ENCODE measurements around the gene TNFRSF19.

The TNFRSF19 gene

DNA sequence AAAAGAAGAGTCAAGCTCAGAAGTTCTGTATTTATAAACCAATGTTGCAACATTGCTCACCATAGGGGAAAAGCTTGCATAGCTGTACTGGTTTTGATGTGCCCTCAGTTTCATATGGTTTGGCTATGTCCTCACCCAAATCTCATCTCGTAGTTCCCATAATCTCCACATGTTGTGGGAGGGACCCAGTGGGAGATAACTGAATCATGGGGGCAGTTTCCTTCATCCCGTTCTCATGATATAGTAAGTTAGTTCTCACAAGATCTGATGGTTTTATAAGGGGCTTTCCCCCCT, 73.9 kb downstream of the TNFRSF19 start:
- DNase-seq = no peak
- no peak overlapping the region for H3K23ac ChIP-seq (ENCODE audit: low read length)
- no peak overlapping the region for H2BK5ac ChIP-seq (ENCODE audit: low read length)
- H3K27me3 ChIP-seq (ENCODE audit: insufficient read depth, low read length, poor library complexity) = no peaks in the 10 kb centered on the region
- H3K27ac ChIP-seq (ENCODE audit: low read depth, low read length) = no peak overlapping the region
- no peak overlapping the region for H2BK120ac ChIP-seq (ENCODE audit: low read depth, low read length)
- H4K8ac ChIP-seq (ENCODE audit: low read depth, low read length) = no peak overlapping the region
- H3K36me3 ChIP-seq (ENCODE audit: control insufficient read depth, insufficient read depth, low read length) = no peaks in the 10 kb centered on the region
- H3K4ac ChIP-seq (ENCODE audit: low read depth, low read length) = no peak overlapping the region
- H4K5ac ChIP-seq (ENCODE audit: low read length) = no peak overlapping the region
- H3K4me1 ChIP-seq (ENCODE audit: control insufficient read depth, low read depth, low read length) = no peaks in the 10 kb centered on the region
- no peak overlapping the region for H3K9ac ChIP-seq (ENCODE audit: low read length)
- no CpG with 5 or more reads among the region's 2 CpGs for WGBS (ENCODE audit: extremely low coverage, insufficient coverage, low lambda C conversion rate)
- H3K18ac ChIP-seq (ENCODE audit: low read length) = no peak overlapping the region
- no peak overlapping the region for H3K4me3 ChIP-seq (ENCODE audit: low read length)
- H2BK15ac ChIP-seq (replicated peaks; ENCODE audit: low read depth) = no peak overlapping the region
- H3K4me2 ChIP-seq (ENCODE audit: low read length) = no peak overlapping the region
- no peak overlapping the region for H2AK5ac ChIP-seq (ENCODE audit: low read length)
- H3K79me1 ChIP-seq (ENCODE audit: low read length) = no peaks in the 10 kb centered on the region
- no peaks in the 10 kb centered on the region for H3K79me2 ChIP-seq (ENCODE audit: control insufficient read depth, insufficient read depth, low read length)
- H3K56ac ChIP-seq (ENCODE audit: low read length) = no peak overlapping the region

DNA sequence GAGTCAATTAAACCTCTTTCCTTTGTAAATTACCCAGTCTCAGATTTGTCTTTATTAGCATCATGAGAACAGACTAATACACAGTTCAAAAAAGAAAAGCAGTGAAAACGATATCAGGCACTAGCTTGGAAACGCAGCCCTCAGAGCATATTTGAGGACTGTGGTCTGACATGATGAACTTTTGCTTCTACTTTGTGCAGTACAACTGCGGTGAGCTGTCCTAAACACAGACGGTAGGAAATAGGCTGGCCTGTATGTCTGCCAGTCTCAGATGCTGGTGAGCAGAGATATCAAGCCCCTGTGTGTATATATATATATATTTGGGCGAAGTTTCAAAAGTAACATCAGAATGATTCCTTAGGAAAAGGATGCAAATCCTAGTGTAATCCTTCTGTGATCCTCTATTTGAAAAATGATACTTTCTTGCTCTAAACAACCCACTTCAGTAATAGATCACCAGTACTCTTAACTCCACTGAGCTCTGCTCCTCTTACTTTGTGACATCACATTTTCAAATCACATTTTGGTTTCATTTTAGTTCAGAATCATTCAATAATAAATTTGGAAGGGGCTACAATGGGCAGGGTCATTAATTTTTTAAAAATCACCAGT, 74.4 kb downstream of the TNFRSF19 start:
- WGBS (ENCODE audit: extremely low coverage, insufficient coverage, low lambda C conversion rate) = no CpG with 5 or more reads among the region's 5 CpGs
- H3K27ac ChIP-seq (ENCODE audit: low read depth, low read length) = no peak overlapping the region

DNA sequence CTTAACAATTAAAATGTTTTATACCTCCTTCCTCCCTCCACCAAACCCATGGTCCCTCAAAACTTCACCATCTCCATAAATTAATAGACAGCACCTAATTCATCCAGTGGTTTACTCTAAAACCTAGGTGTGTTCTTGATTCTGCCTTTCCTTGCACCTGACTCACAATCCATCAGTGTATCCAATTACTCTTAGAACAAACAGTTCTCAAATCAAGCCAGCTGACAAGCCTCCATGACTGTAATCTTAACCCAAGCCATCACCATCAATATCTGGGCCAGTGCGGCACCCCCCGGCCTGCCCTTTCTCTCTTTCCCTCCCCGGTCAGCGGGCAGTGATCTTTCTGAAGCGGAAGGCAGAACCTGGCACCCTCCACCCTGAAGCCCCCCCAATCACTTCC, 75.6 kb downstream of the TNFRSF19 start:
- WGBS (ENCODE audit: extremely low coverage, insufficient coverage, low lambda C conversion rate) = no CpG with 5 or more reads among the region's 5 CpGs
- Histone ChIP-seq H4K8ac (ENCODE audit: low read depth, low read length) (no peak overlapping the region), H3K4me3 (ENCODE audit: low read length) (no peak overlapping the region), H3K23ac (ENCODE audit: low read length) (no peak overlapping the region), H3K79me2 (ENCODE audit: control insufficient read depth, insufficient read depth, low read length) (no peaks in the 10 kb centered on the region), H3K27me3 (ENCODE audit: insufficient read depth, low read length, poor library complexity) (no peaks in the 10 kb centered on the region), H3K56ac (ENCODE audit: low read length) (no peak overlapping the region), H3K9ac (ENCODE audit: low read length) (no peak overlapping the region), H2BK15ac (replicated peaks; ENCODE audit: low read depth) (no peak overlapping the region), H3K36me3 (ENCODE audit: control insufficient read depth, insufficient read depth, low read length) (no peaks in the 10 kb centered on the region), H3K27ac (ENCODE audit: low read depth, low read length) (no peak overlapping the region), H2AK5ac (ENCODE audit: low read length) (no peak overlapping the region), H3K4me1 (ENCODE audit: control insufficient read depth, low read depth, low read length) (no peaks in the 10 kb centered on the region), H3K18ac (ENCODE audit: low read length) (no peak overlapping the region), H4K5ac (ENCODE audit: low read length) (no peak overlapping the region), H3K4me2 (ENCODE audit: low read length) (no peak overlapping the region), H3K4ac (ENCODE audit: low read depth, low read length) (no peak overlapping the region), H3K79me1 (ENCODE audit: low read length) (no peaks in the 10 kb centered on the region), H2BK120ac (ENCODE audit: low read depth, low read length) (no peak overlapping the region), H2BK5ac (ENCODE audit: low read length) (no peak overlapping the region)
- DNase-seq = no peak

More for the DNA sequence above, 74.4 kb downstream of the TNFRSF19 start:
- Histone ChIP-seq H3K4me2 (ENCODE audit: low read length) (no peak overlapping the region), H3K27me3 (ENCODE audit: insufficient read depth, low read length, poor library complexity) (no peaks in the 10 kb centered on the region), H2BK5ac (ENCODE audit: low read length) (no peak overlapping the region), H3K4me3 (ENCODE audit: low read length) (no peak overlapping the region), H3K9ac (ENCODE audit: low read length) (no peak overlapping the region), H3K79me2 (ENCODE audit: control insufficient read depth, insufficient read depth, low read length) (no peaks in the 10 kb centered on the region), H3K4me1 (ENCODE audit: control insufficient read depth, low read depth, low read length) (no peaks in the 10 kb centered on the region), H3K4ac (ENCODE audit: low read depth, low read length) (no peak overlapping the region), H2AK5ac (ENCODE audit: low read length) (no peak overlapping the region), H3K56ac (ENCODE audit: low read length) (no peak overlapping the region), H3K79me1 (ENCODE audit: low read length) (no peaks in the 10 kb centered on the region), H3K23ac (ENCODE audit: low read length) (no peak overlapping the region), H3K18ac (ENCODE audit: low read length) (no peak overlapping the region), H3K36me3 (ENCODE audit: control insufficient read depth, insufficient read depth, low read length) (no peaks in the 10 kb centered on the region), H2BK120ac (ENCODE audit: low read depth, low read length) (no peak overlapping the region), H4K5ac (ENCODE audit: low read length) (no peak overlapping the region), H4K8ac (ENCODE audit: low read depth, low read length) (no peak overlapping the region), H2BK15ac (replicated peaks; ENCODE audit: low read depth) (no peak overlapping the region)
- DNase-seq = no peak

DNA sequence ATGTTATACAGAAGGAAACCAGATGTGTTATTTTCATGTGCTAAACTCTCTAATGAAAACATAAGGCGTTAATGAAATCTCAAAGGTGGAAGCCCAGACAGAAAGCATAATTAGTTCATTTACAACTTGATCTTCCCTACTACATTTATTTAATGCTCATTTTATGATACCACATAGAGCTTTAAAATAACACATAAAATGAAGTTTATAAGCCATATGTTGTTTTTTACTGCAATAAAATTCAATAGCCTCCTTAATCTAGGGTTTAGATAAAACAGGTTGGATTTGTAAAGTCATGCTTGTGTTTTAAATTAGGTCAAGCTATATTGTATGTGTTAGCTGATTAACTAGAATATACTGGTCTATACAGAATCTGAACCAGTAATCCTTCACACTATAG, 81.2 kb downstream of the TNFRSF19 start:
- Histone ChIP-seq H4K8ac (ENCODE audit: low read depth, low read length) (no peak overlapping the region), H3K79me2 (ENCODE audit: control insufficient read depth, insufficient read depth, low read length) (no peaks in the 10 kb centered on the region), H2BK120ac (ENCODE audit: low read depth, low read length) (no peak overlapping the region), H4K5ac (ENCODE audit: low read length) (no peak overlapping the region), H3K4me3 (ENCODE audit: low read length) (no peak overlapping the region), H3K18ac (ENCODE audit: low read length) (no peak overlapping the region), H3K4me2 (ENCODE audit: low read length) (no peak overlapping the region), H3K4ac (ENCODE audit: low read depth, low read length) (no peak overlapping the region), H2AK5ac (ENCODE audit: low read length) (no peak overlapping the region), H3K27ac (ENCODE audit: low read depth, low read length) (no peak overlapping the region), H3K23ac (ENCODE audit: low read length) (no peak overlapping the region), H3K36me3 (ENCODE audit: control insufficient read depth, insufficient read depth, low read length) (no peaks in the 10 kb centered on the region), H2BK15ac (replicated peaks; ENCODE audit: low read depth) (no peak overlapping the region), H3K79me1 (ENCODE audit: low read length) (no peaks in the 10 kb centered on the region), H3K56ac (ENCODE audit: low read length) (no peak overlapping the region), H3K4me1 (ENCODE audit: control insufficient read depth, low read depth, low read length) (no peaks in the 10 kb centered on the region), H2BK5ac (ENCODE audit: low read length) (no peak overlapping the region), H3K27me3 (ENCODE audit: insufficient read depth, low read length, poor library complexity) (no peaks in the 10 kb centered on the region), H3K9ac (ENCODE audit: low read length) (no peak overlapping the region)
- WGBS (ENCODE audit: extremely low coverage, insufficient coverage, low lambda C conversion rate) = no CpG with 5 or more reads among the region's 1 CpG
- DNase-seq = no peak

DNA sequence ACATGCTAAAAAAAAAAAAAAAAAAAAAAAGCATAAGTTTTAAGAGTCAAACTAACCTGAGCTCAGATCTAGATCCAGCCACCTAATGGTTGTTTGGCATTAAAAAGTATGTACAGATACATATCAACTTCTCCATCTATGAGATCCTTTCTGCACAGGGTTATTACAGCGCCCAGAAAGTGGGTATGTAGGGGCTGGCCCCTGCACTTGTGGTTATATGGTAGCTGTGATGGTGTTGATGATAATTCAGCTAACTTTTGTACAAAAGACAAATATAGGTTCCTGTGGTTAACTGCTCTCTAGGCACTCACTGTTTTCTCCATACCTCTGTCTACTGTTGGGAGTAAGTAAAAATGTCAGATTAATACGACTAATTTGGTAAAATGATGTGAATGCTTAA, 81.7 kb downstream of the TNFRSF19 start:
- no peak overlapping the region for H3K4me2 ChIP-seq (ENCODE audit: low read length)
- no peak overlapping the region for H2BK15ac ChIP-seq (replicated peaks; ENCODE audit: low read depth)
- H3K4me3 ChIP-seq (ENCODE audit: low read length) = no peak overlapping the region
- no peaks in the 10 kb centered on the region for H3K79me2 ChIP-seq (ENCODE audit: control insufficient read depth, insufficient read depth, low read length)
- WGBS (ENCODE audit: extremely low coverage, insufficient coverage, low lambda C conversion rate) = no CpG with 5 or more reads among the region's 2 CpGs
- no peak overlapping the region for H3K4ac ChIP-seq (ENCODE audit: low read depth, low read length)
- no peaks in the 10 kb centered on the region for H3K36me3 ChIP-seq (ENCODE audit: control insufficient read depth, insufficient read depth, low read length)
- H4K5ac ChIP-seq (ENCODE audit: low read length) = no peak overlapping the region
- no peaks in the 10 kb centered on the region for H3K27me3 ChIP-seq (ENCODE audit: insufficient read depth, low read length, poor library complexity)
- H4K8ac ChIP-seq (ENCODE audit: low read depth, low read length) = no peak overlapping the region
- no peak overlapping the region for H2BK5ac ChIP-seq (ENCODE audit: low read length)
- H3K56ac ChIP-seq (ENCODE audit: low read length) = no peak overlapping the region
- H3K23ac ChIP-seq (ENCODE audit: low read length) = no peak overlapping the region
- H3K18ac ChIP-seq (ENCODE audit: low read length) = no peak overlapping the region
- H3K27ac ChIP-seq (ENCODE audit: low read depth, low read length) = no peak overlapping the region
- no peaks in the 10 kb centered on the region for H3K79me1 ChIP-seq (ENCODE audit: low read length)
- H2BK120ac ChIP-seq (ENCODE audit: low read depth, low read length) = no peak overlapping the region
- H3K9ac ChIP-seq (ENCODE audit: low read length) = no peak overlapping the region
- H2AK5ac ChIP-seq (ENCODE audit: low read length) = no peak overlapping the region
- DNase-seq = no peak
- no peaks in the 10 kb centered on the region for H3K4me1 ChIP-seq (ENCODE audit: control insufficient read depth, low read depth, low read length)

DNA sequence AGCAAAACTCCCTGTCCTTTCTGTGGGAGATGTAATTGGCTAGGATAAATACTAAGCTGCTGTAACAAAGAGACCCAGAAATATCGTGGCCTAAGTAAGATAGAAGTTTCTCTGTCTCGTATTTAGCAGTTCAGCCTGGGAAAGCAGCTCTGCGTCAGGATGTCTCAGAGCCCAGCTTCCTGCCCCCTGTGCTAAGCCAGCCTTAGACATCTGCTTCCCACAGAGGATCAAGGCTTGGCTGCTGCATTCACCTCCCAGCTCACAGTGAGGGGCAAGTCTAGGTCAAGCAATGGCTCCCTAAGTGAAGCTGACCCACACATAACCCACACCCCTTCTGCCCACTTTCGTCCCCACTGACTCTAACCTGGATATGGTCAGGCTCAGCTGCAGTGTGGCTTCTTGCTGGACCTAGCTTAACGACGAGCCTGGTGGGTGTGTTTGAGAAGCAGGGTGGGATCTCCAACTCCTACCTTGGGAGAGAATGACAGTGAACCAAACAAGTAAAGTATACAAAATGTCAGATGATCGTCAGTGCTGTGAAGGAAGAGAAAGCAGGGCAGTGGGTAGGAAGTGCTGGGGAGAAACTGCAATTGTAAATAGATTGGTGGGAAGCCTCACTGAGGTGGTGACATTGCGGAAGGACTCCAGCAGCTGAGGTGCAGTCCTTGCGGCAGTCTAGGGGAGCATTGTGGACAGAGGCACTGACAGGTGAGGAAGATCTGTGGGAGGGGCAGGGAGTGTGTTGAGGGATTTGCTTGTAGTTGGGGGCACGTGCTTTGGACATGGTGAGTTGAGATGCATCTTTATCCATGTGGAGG, 82.9 kb downstream of the TNFRSF19 start:
- no peaks in the 10 kb centered on the region for H3K79me1 ChIP-seq (ENCODE audit: low read length)
- no peak overlapping the region for H3K4me3 ChIP-seq (ENCODE audit: low read length)
- DNase-seq = no peak
- no peak overlapping the region for H3K4ac ChIP-seq (ENCODE audit: low read depth, low read length)
- no peaks in the 10 kb centered on the region for H3K4me1 ChIP-seq (ENCODE audit: control insufficient read depth, low read depth, low read length)
- no peaks in the 10 kb centered on the region for H3K36me3 ChIP-seq (ENCODE audit: control insufficient read depth, insufficient read depth, low read length)
- no peak overlapping the region for H4K5ac ChIP-seq (ENCODE audit: low read length)
- H3K18ac ChIP-seq (ENCODE audit: low read length) = no peak overlapping the region
- no peaks in the 10 kb centered on the region for H3K79me2 ChIP-seq (ENCODE audit: control insufficient read depth, insufficient read depth, low read length)
- H3K27me3 ChIP-seq (ENCODE audit: insufficient read depth, low read length, poor library complexity) = no peaks in the 10 kb centered on the region
- H4K8ac ChIP-seq (ENCODE audit: low read depth, low read length) = no peak overlapping the region
- H2BK15ac ChIP-seq (replicated peaks; ENCODE audit: low read depth) = no peak overlapping the region
- H3K27ac ChIP-seq (ENCODE audit: low read depth, low read length) = no peak overlapping the region
- no peak overlapping the region for H2BK5ac ChIP-seq (ENCODE audit: low read length)
- H3K4me2 ChIP-seq (ENCODE audit: low read length) = no peak overlapping the region
- no peak overlapping the region for H3K9ac ChIP-seq (ENCODE audit: low read length)
- H3K23ac ChIP-seq (ENCODE audit: low read length) = no peak overlapping the region
- no peak overlapping the region for H3K56ac ChIP-seq (ENCODE audit: low read length)
- WGBS (ENCODE audit: extremely low coverage, insufficient coverage, low lambda C conversion rate) = no CpG with 5 or more reads among the region's 10 CpGs
- H2AK5ac ChIP-seq (ENCODE audit: low read length) = no peak overlapping the region
- no peak overlapping the region for H2BK120ac ChIP-seq (ENCODE audit: low read depth, low read length)
